ENCODE measurements around the gene CAPZB. TPM values are rescaled to one million over a fixed set of nuclear protein-coding genes. Genes with fewer than 3 reads are reported as not detected.
A peak's percentile ranks its signal among the peaks of the same experiment; 100 is the strongest.

Gene CAPZB
- polyA plus RNA-seq, 3 donors: 290 to 504 (median 407) TPM

- Histone ChIP-seq H3K4me3 (replicated peaks in 1 of 3; ENCODE audit: low read depth in 2 of 3, low read length in 3 of 3) (no peak overlapping the region), H4K20me1 (ENCODE audit: insufficient read depth, low read length) (peaks cover 18% of the 10 kb centered on the region), H3K9me3 (replicated peaks in 1 of 2; ENCODE audit: control insufficient read depth in 1 of 2, insufficient read depth in 1 of 2, low read length in 2 of 2) (no peaks in the 10 kb centered on the region), H3K4me2 (replicated peaks; ENCODE audit: extremely low read depth, low read length, poor library complexity, severe bottlenecking) (no peak overlapping the region), H3K27me3 (ENCODE audit: control insufficient read depth in 2 of 2, insufficient read depth in 2 of 2, low read length in 2 of 2) (no peaks in the 10 kb centered on the region), H3K79me2 (ENCODE audit: insufficient read depth, low read length) (peaks cover 35% of the 10 kb centered on the region), H3K4me1 (ENCODE audit: control insufficient read depth in 1 of 2, insufficient read depth in 2 of 2, low read length in 2 of 2) (peaks cover 36 to 43% of the 10 kb centered on the region in 2 donors), H2AFZ (ENCODE audit: insufficient read depth, low read depth, low read length, poor library complexity, severe bottlenecking) (no peak overlapping the region), H3K9ac (ENCODE audit: insufficient read depth, low read length, poor library complexity, severe bottlenecking) (no peak overlapping the region), H3K36me3 (replicated peaks in 1 of 2; ENCODE audit: control insufficient read depth in 1 of 2, insufficient read depth in 2 of 2, low read length in 2 of 2) (peaks cover 0 to 5% of the 10 kb centered on the region in 2 donors), H3K27ac (ENCODE audit: low read depth in 1 of 2, low read length in 2 of 2) (no peak overlapping the region)
- Mint-ChIP-seq H3K9me3 (peaks cover 0 to 3% (median 0%) of the 10 kb centered on the region in 7 donors), H3K27ac (peak overlapping the region in 5 of 7 donors; percentile 15 to 94 (median 58)), H3K4me1 (peaks cover 38% of the 10 kb centered on the region), H3K4me3 (no peak overlapping the region), H3K27me3 (ENCODE audit: low read depth in 3 of 3) (peaks cover 0 to 4% (median 3%) of the 10 kb centered on the region in 3 donors), H3K36me3 (peaks cover 9 to 13% of the 10 kb centered on the region in 2 donors)
- intact Hi-C loops (cut with micrococcal nuclease): loop anchor here in 1 of 2 donors (5.0 kb wide), 1 partner anchor 109 kb away; a partner anchor contains a TSS
- peak; percentile 38 for TF ChIP-seq CTCF (IDR thresholded peaks at IDR 0.05)
- no peak for DNase-seq
- 40% methylated on average over 3 of the region's 7 CpGs for WGBS (ENCODE audit: insufficient coverage)
Observed at GRCh38 chr1:19488136-19488535, 2.8 kb upstream of the CAPZB start.

- H3K27me3 ChIP-seq (ENCODE audit: control insufficient read depth in 2 of 2, insufficient read depth in 2 of 2, low read length in 2 of 2): no peaks in the 10 kb centered on the region
- H2AFZ ChIP-seq (ENCODE audit: insufficient read depth, low read depth, low read length, poor library complexity, severe bottlenecking): peak overlapping the region; percentile 16
- peak overlapping the region; percentile 82 to 90 for H3K27ac ChIP-seq (ENCODE audit: low read depth in 1 of 2, low read length in 2 of 2)
- Mint-ChIP-seq H3K9me3 (peaks cover 0 to 3% (median 0%) of the 10 kb centered on the region in 7 donors), H3K4me3 (peak overlapping the region; percentile 95 to 96), H3K27ac (peak overlapping the region; percentile 86 to 97 (median 93)), H3K27me3 (ENCODE audit: low read depth in 3 of 3) (no peaks in the 10 kb centered on the region), H3K4me1 (peaks cover 63% of the 10 kb centered on the region), H3K36me3 (peaks cover 18 to 32% of the 10 kb centered on the region in 2 donors)
- H3K36me3 ChIP-seq (replicated peaks in 1 of 2; ENCODE audit: control insufficient read depth in 1 of 2, insufficient read depth in 2 of 2, low read length in 2 of 2): peaks cover 3 to 38% of the 10 kb centered on the region in 2 donors
- peaks cover 67% of the 10 kb centered on the region for H3K79me2 ChIP-seq (ENCODE audit: insufficient read depth, low read length)
- H3K4me2 ChIP-seq (replicated peaks; ENCODE audit: extremely low read depth, low read length, poor library complexity, severe bottlenecking): peak overlapping the region; percentile 95
- TF ChIP-seq CTCF (IDR thresholded peaks at IDR 0.05): no peak
- DNase-seq: no peak
- H3K4me3 ChIP-seq (replicated peaks in 1 of 3; ENCODE audit: low read depth in 2 of 3, low read length in 3 of 3): peak overlapping the region; percentile 74 to 97 (median 96)
- H3K9ac ChIP-seq (ENCODE audit: insufficient read depth, low read length, poor library complexity, severe bottlenecking): peak overlapping the region; percentile 94
- intact Hi-C loops (cut with micrococcal nuclease): loop anchor here (5.0 kb wide), 4 partner anchors 38 to 112 kb away; a partner anchor contains a TSS
- peaks cover 50% of the 10 kb centered on the region for H4K20me1 ChIP-seq (ENCODE audit: insufficient read depth, low read length)
- 0% methylated on average over 19 of the region's 29 CpGs for WGBS (ENCODE audit: insufficient coverage)
- no peaks in the 10 kb centered on the region for H3K9me3 ChIP-seq (replicated peaks in 1 of 2; ENCODE audit: control insufficient read depth in 1 of 2, insufficient read depth in 1 of 2, low read length in 2 of 2)
- H3K4me1 ChIP-seq (ENCODE audit: control insufficient read depth in 1 of 2, insufficient read depth in 2 of 2, low read length in 2 of 2): peaks cover 56 to 76% of the 10 kb centered on the region in 2 donors
Observed at GRCh38 chr1:19484798-19485361, 459 bp downstream of the CAPZB start.

Data from CD14-positive monocyte (primary cell).